Activated T-cell treated with anti-CD3 and anti-CD28 coated beads, Interleukin-2, amount 50 U/mL, for 4 hours (primary cell): ENCODE results near the gene ACP7. TPM values are rescaled to one million over a fixed set of nuclear protein-coding genes. Genes with fewer than 3 reads are reported as not detected.
"Not testable (repeated sequence)": the region's sequence is repeated elsewhere in the genome, so short reads cannot be mapped to it uniquely, and the experiment has no call there.

Experiments used
- ATAC-seq, 2 donors: fragments of 200-7000 bp; cut with Tn5 transposase; one replicate each; pipeline ENCODE4 v1.10.0; 2021
- DNase-seq: peaks from one replicate; pipeline ENCODE4 v3.0.0-alpha.2; 2020
- H3K27me3 Mint-ChIP-seq: one replicate; pipeline ENCODE4 v1.8.0; 2021; ENCODE audit warnings: low read depth, mixed read lengths
- H3K36me3 Mint-ChIP-seq: one replicate; pipeline ENCODE4 v1.8.0; 2022; ENCODE audit warnings: mixed read lengths; ENCODE audit not compliant: insufficient read depth
- H3K4me1 Mint-ChIP-seq: one replicate; pipeline ENCODE4 v1.8.0; 2021; ENCODE audit warnings: low read depth, mixed read lengths
- H3K4me3 Mint-ChIP-seq: one replicate; pipeline ENCODE4 v1.8.0; 2021; ENCODE audit warnings: mild to moderate bottlenecking, moderate library complexity, mixed read lengths
- H3K9me3 Mint-ChIP-seq: one replicate; pipeline ENCODE4 v1.8.0; 2021; ENCODE audit warnings: mixed read lengths
- total RNA-seq, 3 donors: library from RNA; stranded (reverse); gene quantifications; one replicate each; pipeline ENCODE4 v1.2.1, GENCODE V29; 2021

ACP7 gene
- total RNA-seq, 3 donors from 2014 or later = 0.20 TPM; not detected in 2

GRCh38 chr19:39064405-39064804 lies 19.8 kb upstream of the ACP7 start:
- Mint-ChIP-seq H3K36me3 (no peaks in the 10 kb centered on the region), H3K27me3 (no peaks in the 10 kb centered on the region), H3K4me3 (no peak overlapping the region), H3K4me1 (peaks cover 3% of the 10 kb centered on the region), H3K9me3 (no peaks in the 10 kb centered on the region)
- no peak for DNase-seq
- no peak for ATAC-seq

- Mint-ChIP-seq H3K4me1 (peaks cover 3% of the 10 kb centered on the region), H3K36me3 (no peaks in the 10 kb centered on the region), H3K4me3 (no peak overlapping the region), H3K27me3 (no peaks in the 10 kb centered on the region), H3K9me3 (no peaks in the 10 kb centered on the region)
- ATAC-seq (no peak), DNase-seq (no peak)
Observed at GRCh38 chr19:39065928-39066327, 18.2 kb upstream of the ACP7 start.

GRCh38 chr19:39067104-39067503 lies 17.1 kb upstream of the ACP7 start:
- ATAC-seq = no peak
- DNase-seq = no peak
- H3K4me1 Mint-ChIP-seq = no peaks in the 10 kb centered on the region
- H3K4me3 Mint-ChIP-seq = no peak overlapping the region
- H3K27me3 Mint-ChIP-seq = no peaks in the 10 kb centered on the region
- H3K9me3 Mint-ChIP-seq = no peaks in the 10 kb centered on the region
- no peaks in the 10 kb centered on the region for H3K36me3 Mint-ChIP-seq

- not testable (repeated sequence) for H3K4me3 Mint-ChIP-seq, H3K36me3 Mint-ChIP-seq, DNase-seq, ATAC-seq, H3K9me3 Mint-ChIP-seq, H3K27me3 Mint-ChIP-seq
- peaks cover 10% of the 10 kb centered on the region for H3K4me1 Mint-ChIP-seq
Observed at GRCh38 chr19:39068259-39068658, 15.9 kb upstream of the ACP7 start.

GRCh38 chr19:39070888-39071287 lies 13.3 kb upstream of the ACP7 start:
- no peaks in the 10 kb centered on the region for H3K27me3 Mint-ChIP-seq
- H3K4me3 Mint-ChIP-seq = no peak overlapping the region
- H3K4me1 Mint-ChIP-seq = peaks cover 21% of the 10 kb centered on the region
- ATAC-seq (no peak), DNase-seq (no peak)
- no peaks in the 10 kb centered on the region for H3K36me3 Mint-ChIP-seq
- no peaks in the 10 kb centered on the region for H3K9me3 Mint-ChIP-seq

- DNase-seq (no peak), ATAC-seq (no peak)
- Mint-ChIP-seq H3K4me1 (peaks cover 21% of the 10 kb centered on the region), H3K4me3 (no peak overlapping the region), H3K9me3 (no peaks in the 10 kb centered on the region), H3K36me3 (no peaks in the 10 kb centered on the region), H3K27me3 (peaks cover 6% of the 10 kb centered on the region)
Observed at GRCh38 chr19:39074205-39074692, 9.9 kb upstream of the ACP7 start.

GRCh38 chr19:39074942-39075341 lies 9.2 kb upstream of the ACP7 start:
- peaks cover 21% of the 10 kb centered on the region for H3K4me1 Mint-ChIP-seq
- peaks cover 6% of the 10 kb centered on the region for H3K27me3 Mint-ChIP-seq
- H3K36me3 Mint-ChIP-seq = no peaks in the 10 kb centered on the region

GRCh38 chr19:39077323-39077722 lies 6.8 kb upstream of the ACP7 start:
- DNase-seq (no peak), ATAC-seq (no peak)
- no peaks in the 10 kb centered on the region for H3K9me3 Mint-ChIP-seq
- H3K27me3 Mint-ChIP-seq = peaks cover 19% of the 10 kb centered on the region
- H3K4me1 Mint-ChIP-seq = peaks cover 23% of the 10 kb centered on the region
- H3K36me3 Mint-ChIP-seq = no peaks in the 10 kb centered on the region
- no peak overlapping the region for H3K4me3 Mint-ChIP-seq

More at GRCh38 chr19:39074942-39075341, 9.2 kb upstream of the ACP7 start:
- no peak overlapping the region for H3K4me3 Mint-ChIP-seq
- H3K9me3 Mint-ChIP-seq = no peaks in the 10 kb centered on the region
- ATAC-seq (no peak), DNase-seq (no peak)

GRCh38 chr19:39078436-39079200 lies 5.5 kb upstream of the ACP7 start:
- Mint-ChIP-seq H3K9me3 (no peaks in the 10 kb centered on the region), H3K27me3 (peaks cover 30% of the 10 kb centered on the region)

GRCh38 chr19:39080431-39080830 lies 3.7 kb upstream of the ACP7 start:
- no peak for DNase-seq
- H3K4me1 Mint-ChIP-seq = peaks cover 17% of the 10 kb centered on the region
- H3K36me3 Mint-ChIP-seq = no peaks in the 10 kb centered on the region
- no peak overlapping the region for H3K4me3 Mint-ChIP-seq
- no peaks in the 10 kb centered on the region for H3K9me3 Mint-ChIP-seq
- ATAC-seq = no peak
- H3K27me3 Mint-ChIP-seq = peaks cover 44% of the 10 kb centered on the region

More at GRCh38 chr19:39078436-39079200, 5.5 kb upstream of the ACP7 start:
- Mint-ChIP-seq H3K36me3 (no peaks in the 10 kb centered on the region), H3K4me1 (peaks cover 20% of the 10 kb centered on the region), H3K4me3 (no peak overlapping the region)
- ATAC-seq (no peak), DNase-seq (no peak)

- DNase-seq (no peak), ATAC-seq (no peak)
- Mint-ChIP-seq H3K4me3 (no peak overlapping the region), H3K27me3 (peaks cover 49% of the 10 kb centered on the region), H3K4me1 (peaks cover 17% of the 10 kb centered on the region), H3K9me3 (no peaks in the 10 kb centered on the region), H3K36me3 (no peaks in the 10 kb centered on the region)
Observed at GRCh38 chr19:39082167-39082566, 2.0 kb upstream of the ACP7 start.

- H3K27me3 Mint-ChIP-seq = peaks cover 47% of the 10 kb centered on the region
- H3K4me3 Mint-ChIP-seq = peak overlapping the region; percentile 76
- H3K36me3 Mint-ChIP-seq = no peaks in the 10 kb centered on the region
- DNase-seq (no peak), ATAC-seq (no peak)
- H3K9me3 Mint-ChIP-seq = no peaks in the 10 kb centered on the region
- peaks cover 17% of the 10 kb centered on the region for H3K4me1 Mint-ChIP-seq
Observed at GRCh38 chr19:39082745-39083598, 1.2 kb upstream of the ACP7 start.

- peaks cover 47% of the 10 kb centered on the region for H3K27me3 Mint-ChIP-seq
- peak; percentile 25 to 30 for ATAC-seq
- no peaks in the 10 kb centered on the region for H3K36me3 Mint-ChIP-seq
Observed at GRCh38 chr19:39083599-39083982, 577 bp upstream of the ACP7 start.

GRCh38 chr19:39084732-39085080 lies 538 bp downstream of the ACP7 start:
- peak overlapping the region; percentile 63 for H3K4me3 Mint-ChIP-seq
- H3K27me3 Mint-ChIP-seq = peaks cover 47% of the 10 kb centered on the region
- DNase-seq (no peak), ATAC-seq (no peak)
- H3K4me1 Mint-ChIP-seq = peaks cover 17% of the 10 kb centered on the region
- no peaks in the 10 kb centered on the region for H3K9me3 Mint-ChIP-seq
- no peaks in the 10 kb centered on the region for H3K36me3 Mint-ChIP-seq

More at GRCh38 chr19:39083599-39083982, 577 bp upstream of the ACP7 start:
- H3K9me3 Mint-ChIP-seq = no peaks in the 10 kb centered on the region
- DNase-seq = no peak
- H3K4me3 Mint-ChIP-seq = peak overlapping the region; percentile 76
- peaks cover 17% of the 10 kb centered on the region for H3K4me1 Mint-ChIP-seq
